IMR-90 (cell line): ENCODE measurements around the gene MEGF10. TPM values are rescaled to one million over a fixed set of nuclear protein-coding genes. Genes with fewer than 3 reads are reported as not detected.

Experiments
- ATAC-seq: fragments of 200-7000 bp; cut with Tn5 transposase; 2 replicates; pipeline ENCODE4 v1.9.1; 2020; ENCODE audit warnings: low read depth, mild to moderate bottlenecking, moderate library complexity
- BruUV-seq: library from RNA; stranded (reverse); fragments of 400-500 nt; replicated peaks from 2 replicates; lab custom pipeline; 2021; lab: Mats Ljungman, UMichigan
- CTCF ChIA-PET: fragments of 300-600 bp; formaldehyde crosslinking; extraction: SDS; loops from one replicate; lab custom pipeline; 2021; ENCODE audit warnings: antibody characterized with exemption; lab: Yijun Ruan, JAX
- POLR2A ChIA-PET: fragments of 300-600 bp; sonication (Branson Sonifier 250); formaldehyde crosslinking; loops from one replicate; lab custom pipeline; 2022; ENCODE audit warnings: antibody characterized with exemption; ENCODE audit not compliant: unreplicated experiment; lab: Charles Lee
- DNase-seq: peaks from one replicate; pipeline ENCODE4 v3.0.0; 2013
- H2AFZ ChIP-seq: replicated peaks from 2 replicates; pipeline ENCODE3; 2013; ENCODE audit warnings: low read length, mild to moderate bottlenecking; ENCODE audit not compliant: poor library complexity
- H2AK5ac ChIP-seq: 2 replicates; pipeline ENCODE4 v1.6.1; 2013; ENCODE audit warnings: low read depth, low read length, inconsistent platforms
- H2AK9ac ChIP-seq: replicated peaks from 2 replicates; pipeline ENCODE3; 2013; ENCODE audit warnings: mild to moderate bottlenecking, low read depth, low read length, moderate library complexity; ENCODE audit not compliant: poor library complexity
- H2BK120ac ChIP-seq: 2 replicates; pipeline ENCODE4 v1.6.1; 2013; ENCODE audit warnings: low read depth, low read length, inconsistent platforms
- H2BK15ac ChIP-seq: 3 replicates; pipeline ENCODE4 v1.6.1; 2013; ENCODE audit warnings: low read depth, low read length, inconsistent platforms
- H2BK20ac ChIP-seq: 2 replicates; pipeline ENCODE4 v1.6.1; 2013; ENCODE audit warnings: low read depth, mild to moderate bottlenecking, inconsistent platforms, low read length, moderate library complexity
- H2BK5ac ChIP-seq: 2 replicates; pipeline ENCODE4 v1.6.1; 2013; ENCODE audit warnings: mild to moderate bottlenecking, low read depth, low read length, inconsistent platforms; ENCODE audit not compliant: poor library complexity, severe bottlenecking
- H3K14ac ChIP-seq: replicated peaks from 2 replicates; pipeline ENCODE4 v1.6.1; 2013; ENCODE audit warnings: low read depth, low read length, inconsistent platforms
- H3K18ac ChIP-seq: 2 replicates; pipeline ENCODE4 v1.6.1; 2013; ENCODE audit warnings: low read depth, low read length, control low read depth
- H3K23ac ChIP-seq: 2 replicates; pipeline ENCODE4 v1.6.1; 2013; ENCODE audit warnings: low read depth, low read length, inconsistent platforms
- H3K27ac ChIP-seq: 2 replicates; pipeline ENCODE4 v1.5.1; 2013; ENCODE audit warnings: mild to moderate bottlenecking, control low read depth, low read length; ENCODE audit not compliant: insufficient read depth
- H3K27me3 ChIP-seq: 2 replicates; pipeline ENCODE4 v1.6.1; 2013; ENCODE audit warnings: low read length; ENCODE audit not compliant: control insufficient read depth, insufficient read depth
- H3K36me3 ChIP-seq: 2 replicates; pipeline ENCODE4 v1.6.1; 2013; ENCODE audit warnings: low read length, mixed read lengths; ENCODE audit not compliant: control insufficient read depth, insufficient read depth
- H3K4ac ChIP-seq: 2 replicates; pipeline ENCODE4 v1.6.1; 2013; ENCODE audit warnings: low read depth, low read length, inconsistent platforms
- H3K4me1 ChIP-seq: 2 replicates; pipeline ENCODE4 v1.6.1; 2013; ENCODE audit warnings: low read length, mixed read lengths; ENCODE audit not compliant: control insufficient read depth, insufficient read depth
- H3K4me2 ChIP-seq: 2 replicates; pipeline ENCODE4 v1.6.1; 2013; ENCODE audit warnings: low read depth, mild to moderate bottlenecking, control low read depth, low read length, moderate library complexity
- H3K4me3 ChIP-seq: 2 replicates; pipeline ENCODE4 v1.5.1; 2013; ENCODE audit warnings: low read depth, mild to moderate bottlenecking, control low read depth, low read length, moderate library complexity; ENCODE audit not compliant: insufficient read depth
- H3K56ac ChIP-seq: 2 replicates; pipeline ENCODE4 v1.6.1; 2013; ENCODE audit warnings: low read length, inconsistent platforms; ENCODE audit not compliant: insufficient read depth; ENCODE audit errors: extremely low read depth
- H3K79me1 ChIP-seq, 2 experiments: 2 replicates each; pipeline ENCODE4 v1.6.1; 2013; ENCODE audit warnings: low read length in 2 of 2, inconsistent platforms in 1 of 2, low read depth in 1 of 2
- H3K9ac ChIP-seq: 2 replicates; pipeline ENCODE4 v1.6.1; 2013; ENCODE audit warnings: low read depth, low read length, control low read depth
- H3K9me1 ChIP-seq: 2 replicates; pipeline ENCODE4 v1.6.1; 2013; ENCODE audit warnings: low read length, inconsistent platforms; ENCODE audit not compliant: insufficient read depth
- H3K9me3 ChIP-seq: 2 replicates; pipeline ENCODE4 v1.6.1; 2013; ENCODE audit warnings: low read length; ENCODE audit not compliant: control insufficient read depth, insufficient read depth
- H4K20me1 ChIP-seq: 2 replicates; pipeline ENCODE4 v1.6.1; 2013; ENCODE audit warnings: low read length, inconsistent platforms; ENCODE audit not compliant: insufficient read depth
- H4K5ac ChIP-seq: 2 replicates; pipeline ENCODE4 v1.6.1; 2013; ENCODE audit warnings: mild to moderate bottlenecking, low read depth, low read length, control low read depth
- H4K8ac ChIP-seq, 2 experiments: 2 replicates each; pipeline ENCODE4 v1.6.1; 2013; ENCODE audit warnings: low read depth in 2 of 2, low read length in 2 of 2, control low read depth in 1 of 2, inconsistent platforms in 1 of 2
- H4K91ac ChIP-seq: 2 replicates; pipeline ENCODE4 v1.6.1; 2013; ENCODE audit warnings: low read depth, low read length, inconsistent platforms; ENCODE audit not compliant: insufficient read depth
- CHD1 ChIP-seq: IDR thresholded peaks from 2 replicates; pipeline ENCODE4 v1.6.1; 2012; ENCODE audit warnings: low read depth, low read length, improper control_type of control experiment
- MXI1 ChIP-seq: IDR thresholded peaks from 2 replicates; pipeline ENCODE4 v1.6.1; 2012; ENCODE audit warnings: low read depth, mild to moderate bottlenecking, low read length, moderate library complexity, borderline replicate concordance
- RAD21 ChIP-seq: IDR thresholded peaks from 2 replicates; pipeline ENCODE4 v1.6.1; 2012; ENCODE audit warnings: low read length, improper control_type of control experiment
- RCOR1 ChIP-seq: IDR thresholded peaks from 2 replicates; pipeline ENCODE4 v1.6.1; 2012; ENCODE audit warnings: mild to moderate bottlenecking, low read length, improper control_type of control experiment; ENCODE audit not compliant: insufficient replicate concordance
- WGBS, 2 experiments: methylation state at CpG; one replicate each; pipeline versions ENCODE4 v1.1.5 to v1.1.7; 2013; ENCODE audit warnings: missing lambda C conversion rate in 2 of 2; ENCODE audit not compliant: insufficient read length in 1 of 2; ENCODE audit errors: extremely low coverage in 2 of 2; 5-methylcytosine and 5-hydroxymethylcytosine counted together
- dilution Hi-C: fragments of 300-500 bp; cut with HindIII; formaldehyde crosslinking; loops from one replicate; pipeline ENCODE4 v1.14.3; 2018; ENCODE audit warnings: low sequenced_read_pairs; ENCODE audit not compliant: unreplicated experiment
- in situ Hi-C: fragments of 300-500 bp; cut with MboI; formaldehyde crosslinking; loops from 3 replicates; pipeline ENCODE4 v1.14.3; 2019; ENCODE audit warnings: low sequenced_read_pairs, inconsistent platforms, mixed read lengths
- intact Hi-C: fragments of 100-400 bp; cut with micrococcal nuclease; formaldehyde crosslinking; loops from 2 replicates; pipeline ENCODE4 v1.10.0; 2022
- polyA plus RNA-seq, 3 experiments: library from polyadenylated mRNA; depleted of rRNA; stranded (reverse); fragments of >200 nt; gene quantifications; 2 replicates each; pipeline ENCODE4 v1.2.3, GENCODE V29; 2012; ENCODE audit warnings: low replicate concordance in 1 of 3
- total RNA-seq: library from RNA; depleted of rRNA; stranded (reverse); fragments of >200 nt; gene quantifications from 2 replicates; pipeline ENCODE4 v1.2.3, GENCODE V29; 2012
- TF ChIP-seq, protein P1 (sequence below): fragments of 150-350 bp; IDR thresholded peaks from 2 replicates; pipeline ENCODE4 v1.6.1; 2016; ENCODE audit warnings: low read depth, mild to moderate bottlenecking, low read length, moderate library complexity, borderline replicate concordance
- TF ChIP-seq, protein P2 (sequence below): fragments of 150-350 bp; IDR thresholded peaks from 2 replicates; pipeline ENCODE4 v1.6.1; 2017; ENCODE audit warnings: mild to moderate bottlenecking, antibody characterized with exemption, low read length, low read depth

The MEGF10 gene
- total and polyA plus RNA-seq, 2 of the 4 experiments (the other 2 are of a cell fraction) = not detected

DNA sequence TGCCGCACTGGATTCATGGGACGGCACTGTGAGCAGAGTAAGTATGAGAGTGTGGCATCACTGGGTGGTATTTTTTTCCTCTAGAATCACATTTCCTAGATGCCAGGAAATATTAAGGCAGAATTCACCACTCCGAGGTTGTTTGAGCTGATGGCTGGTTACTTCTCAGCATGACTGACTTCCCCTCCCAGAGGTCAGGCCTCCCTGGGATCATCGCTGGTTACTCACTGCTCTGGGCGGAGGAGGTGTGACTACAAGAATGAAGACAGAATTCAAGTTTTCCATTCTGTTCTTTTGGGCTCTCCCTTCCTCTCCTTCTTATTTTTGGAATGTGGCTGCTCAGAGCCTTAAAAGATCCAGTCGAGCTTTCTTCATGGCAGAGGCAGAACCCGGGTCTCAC lies 150.2 kb downstream of the MEGF10 start:
- intact Hi-C loops = no loop called here

More for the DNA sequence above, 150.2 kb downstream of the MEGF10 start:
- Histone ChIP-seq H2BK15ac (no peak overlapping the region), H4K91ac (no peak overlapping the region), H2AK9ac (no peak overlapping the region), H3K27me3 (peaks cover 7% of the 10 kb centered on the region), H3K4me2 (no peak overlapping the region), H4K20me1 (no peaks in the 10 kb centered on the region), H3K9me3 (no peaks in the 10 kb centered on the region), H3K9me1 (no peaks in the 10 kb centered on the region), H4K8ac (no peak overlapping the region), H2BK5ac (no peak overlapping the region), H3K79me1 (no peaks in the 10 kb centered on the region), H3K4me1 (no peaks in the 10 kb centered on the region), H3K27ac (no peak overlapping the region), H2BK20ac (no peak overlapping the region), H3K14ac (no peak overlapping the region), H2AFZ (no peak overlapping the region), H3K4ac (no peak overlapping the region), H3K4me3 (no peak overlapping the region), H3K18ac (no peak overlapping the region), H4K5ac (no peak overlapping the region), H2AK5ac (no peak overlapping the region), H3K36me3 (no peaks in the 10 kb centered on the region), H2BK120ac (no peak overlapping the region), H3K9ac (no peak overlapping the region), H3K56ac (no peak overlapping the region), H3K23ac (no peak overlapping the region)
- dilution Hi-C loops = no loop called here
- WGBS, 2 experiments = no CpG with 5 or more reads among the region's 7 CpGs
- ATAC-seq (no peak), DNase-seq (no peak)
- CTCF ChIA-PET = interaction anchor here (0.7 kb wide), 1 partner anchor 29 kb away, joined by 3 read pairs; no protein-coding TSS in a partner anchor
- in situ Hi-C loops = no loop called here
- TF ChIP-seq, protein P1, sequence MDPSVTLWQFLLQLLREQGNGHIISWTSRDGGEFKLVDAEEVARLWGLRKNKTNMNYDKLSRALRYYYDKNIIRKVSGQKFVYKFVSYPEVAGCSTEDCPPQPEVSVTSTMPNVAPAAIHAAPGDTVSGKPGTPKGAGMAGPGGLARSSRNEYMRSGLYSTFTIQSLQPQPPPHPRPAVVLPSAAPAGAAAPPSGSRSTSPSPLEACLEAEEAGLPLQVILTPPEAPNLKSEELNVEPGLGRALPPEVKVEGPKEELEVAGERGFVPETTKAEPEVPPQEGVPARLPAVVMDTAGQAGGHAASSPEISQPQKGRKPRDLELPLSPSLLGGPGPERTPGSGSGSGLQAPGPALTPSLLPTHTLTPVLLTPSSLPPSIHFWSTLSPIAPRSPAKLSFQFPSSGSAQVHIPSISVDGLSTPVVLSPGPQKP = no peak
- no peak for TF ChIP-seq CHD1
- TF ChIP-seq RCOR1 = no peak
- TF ChIP-seq MXI1 = no peak
- TF ChIP-seq RAD21 = no peak
- TF ChIP-seq, protein P2, sequence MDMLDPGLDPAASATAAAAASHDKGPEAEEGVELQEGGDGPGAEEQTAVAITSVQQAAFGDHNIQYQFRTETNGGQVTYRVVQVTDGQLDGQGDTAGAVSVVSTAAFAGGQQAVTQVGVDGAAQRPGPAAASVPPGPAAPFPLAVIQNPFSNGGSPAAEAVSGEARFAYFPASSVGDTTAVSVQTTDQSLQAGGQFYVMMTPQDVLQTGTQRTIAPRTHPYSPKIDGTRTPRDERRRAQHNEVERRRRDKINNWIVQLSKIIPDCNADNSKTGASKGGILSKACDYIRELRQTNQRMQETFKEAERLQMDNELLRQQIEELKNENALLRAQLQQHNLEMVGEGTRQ = no peak
- POLR2A ChIA-PET = no interaction called here
- no TSS peak for BruUV-seq
